ENCODE results near the gene BAIAP2. TPM values are rescaled to one million over a fixed set of nuclear protein-coding genes. Genes with fewer than 3 reads are reported as not detected.

BAIAP2 gene
- total RNA-seq, 2 experiments from 2014 or later = 5.9 to 6.3 TPM

- intact Hi-C loops (cut with micrococcal nuclease) = no loop called here
- Mint-ChIP-seq H3K27me3 (no peaks in the 10 kb centered on the region), H3K9me3 (no peaks in the 10 kb centered on the region), H3K4me3 (no peak overlapping the region), H3K4me1 (ENCODE audit: low read depth) (no peaks in the 10 kb centered on the region), H3K36me3 (ENCODE audit: low read depth) (no peaks in the 10 kb centered on the region), H3K27ac (no peak overlapping the region)
- ATAC-seq (no peak), DNase-seq (no peak)
- CTCF ChIA-PET = no interaction called here
- POLR2A ChIA-PET = no interaction called here
- TF ChIP-seq CTCF (IDR thresholded peaks at IDR 0.05) = no peak
These were observed 93.4 kb downstream of the BAIAP2 start for GRCh38 chr17:81128338-81128737.

- no peaks in the 10 kb centered on the region for H3K9me3 Mint-ChIP-seq
- ChIA-PET POLR2A (interaction anchor here (1.3 kb wide), 1 partner anchor 9 kb away, joined by 3 read pairs; no protein-coding TSS in a partner anchor), CTCF (no interaction called here)
- DNase-seq = no peak
- no peaks in the 10 kb centered on the region for H3K4me1 Mint-ChIP-seq (ENCODE audit: low read depth)
- intact Hi-C loops (cut with micrococcal nuclease) = no loop called here
- H3K4me3 Mint-ChIP-seq = no peak overlapping the region
- H3K36me3 Mint-ChIP-seq (ENCODE audit: low read depth) = no peaks in the 10 kb centered on the region
- H3K27me3 Mint-ChIP-seq = no peaks in the 10 kb centered on the region
- no peak overlapping the region for H3K27ac Mint-ChIP-seq
- ATAC-seq = no peak
- TF ChIP-seq CTCF (IDR thresholded peaks at IDR 0.05) = no peak
These were observed 93.8 kb downstream of the BAIAP2 start for GRCh38 chr17:81128774-81129173.

- ChIA-PET CTCF (interaction anchor here (1.4 kb wide), 1 partner anchor 106 kb away, joined by 3 read pairs; no protein-coding TSS in a partner anchor), POLR2A (interaction anchor here (1.3 kb wide), 1 partner anchor 10 kb away, joined by 3 read pairs; no protein-coding TSS in a partner anchor)
- Mint-ChIP-seq H3K4me1 (ENCODE audit: low read depth) (no peaks in the 10 kb centered on the region), H3K9me3 (no peaks in the 10 kb centered on the region), H3K36me3 (ENCODE audit: low read depth) (no peaks in the 10 kb centered on the region), H3K4me3 (no peak overlapping the region), H3K27me3 (no peaks in the 10 kb centered on the region), H3K27ac (no peak overlapping the region)
- DNase-seq = no peak
- ATAC-seq = no peak
- TF ChIP-seq CTCF (IDR thresholded peaks at IDR 0.05) = no peak
- intact Hi-C loops (cut with micrococcal nuclease) = no loop called here
These were observed 94.3 kb downstream of the BAIAP2 start for GRCh38 chr17:81129289-81129688.

GRCh38 chr17:81129711-81130367 lies 94.9 kb downstream of the BAIAP2 start:
- ChIA-PET POLR2A (interaction anchor here (1.3 kb wide), 1 partner anchor 10 kb away, joined by 3 read pairs; no protein-coding TSS in a partner anchor), CTCF (interaction anchor here (1.4 kb wide), 1 partner anchor 107 kb away, joined by 3 read pairs; no protein-coding TSS in a partner anchor)
- DNase-seq (no peak), ATAC-seq (no peak)
- intact Hi-C loops (cut with micrococcal nuclease) = no loop called here
- Mint-ChIP-seq H3K9me3 (no peaks in the 10 kb centered on the region), H3K4me3 (no peak overlapping the region), H3K27me3 (no peaks in the 10 kb centered on the region), H3K27ac (no peak overlapping the region), H3K36me3 (ENCODE audit: low read depth) (no peaks in the 10 kb centered on the region), H3K4me1 (ENCODE audit: low read depth) (no peaks in the 10 kb centered on the region)
- no peak for TF ChIP-seq CTCF (IDR thresholded peaks at IDR 0.05)

Measured in activated CD8-positive, alpha-beta T cell treated with anti-CD3 and anti-CD28 coated beads for 36 hours (primary cell).